RWPE1 (cell line): ENCODE data around the gene KAT8.

Source experiments
- CTCF ChIA-PET: fragments of 350-600 bp; sonication (Branson Sonifier 250); formaldehyde crosslinking; extraction: SDS; loops from one replicate; lab custom pipeline; 2021; lab: Yijun Ruan, JAX
- POLR2A ChIA-PET: fragments of 400-600 bp; formaldehyde crosslinking; extraction: SDS; loops from one replicate; lab custom pipeline; 2020; ENCODE audit warnings: antibody characterized with exemption; ENCODE audit not compliant: low non-redundant PET; lab: Yijun Ruan, JAX
- DNase-seq: peaks from one replicate; pipeline ENCODE4 v3.0.0; 2012; ENCODE audit warnings: low spot score
- H3K27ac ChIP-seq: fragments of 450-650 bp; 2 replicates; pipeline ENCODE4 v1.5.1; 2017
- CTCF ChIP-seq: fragments of 450-650 bp; conservative IDR thresholded peaks from 2 replicates; pipeline ENCODE4 v1.5.1; 2017; ENCODE audit warnings: low read depth, mild to moderate bottlenecking

The KAT8 gene

GRCh38 chr16:31129568-31130335 is 12.3 kb downstream of the KAT8 start:
- no peak for TF ChIP-seq CTCF
- POLR2A ChIA-PET = interaction anchor here (1.5 to 2.2 kb wide), 2 partner anchors 12 kb away, joined by 5 to 15 read pairs; partner anchors contain the start of gene KAT8
- peak overlapping the region; percentile 98 for H3K27ac ChIP-seq
- CTCF ChIA-PET = no interaction called here
- no peak for DNase-seq

- H3K27ac ChIP-seq = peak overlapping the region; percentile 98
- POLR2A ChIA-PET = interaction anchor here (0.6 to 2.2 kb wide), 3 partner anchors 12 to 154 kb away, joined by 4 to 15 read pairs (median 8); partner anchors contain the start of gene KAT8
- CTCF ChIA-PET = no interaction called here
Observed at GRCh38 chr16:31130336-31130891, 12.9 kb downstream of the KAT8 start.

GRCh38 chr16:31130899-31131298 is 13.4 kb downstream of the KAT8 start:
- peak; percentile 85 for DNase-seq
- no peak for TF ChIP-seq CTCF
- ChIA-PET CTCF (no interaction called here), POLR2A (interaction anchor here (0.6 to 2.2 kb wide), 4 partner anchors 11 to 155 kb away, joined by 4 to 15 read pairs (median 6); partner anchors contain the start of gene KAT8)
- peak overlapping the region; percentile 98 for H3K27ac ChIP-seq

More at GRCh38 chr16:31130336-31130891, 12.9 kb downstream of the KAT8 start:
- DNase-seq = no peak
- TF ChIP-seq CTCF = no peak

GRCh38 chr16:31131416-31131815 is 14.0 kb downstream of the KAT8 start:
- ChIA-PET POLR2A (interaction anchor here (0.6 to 2.2 kb wide), 3 partner anchors 11 to 14 kb away, joined by 5 to 15 read pairs (median 8); partner anchors contain the start of gene KAT8), CTCF (interaction anchor here (0.9 kb wide), 1 partner anchor 11 kb away, joined by 4 read pairs; no protein-coding TSS in a partner anchor)
- H3K27ac ChIP-seq = peak overlapping the region; percentile 98
- TF ChIP-seq CTCF = no peak
- no peak for DNase-seq

DNA sequence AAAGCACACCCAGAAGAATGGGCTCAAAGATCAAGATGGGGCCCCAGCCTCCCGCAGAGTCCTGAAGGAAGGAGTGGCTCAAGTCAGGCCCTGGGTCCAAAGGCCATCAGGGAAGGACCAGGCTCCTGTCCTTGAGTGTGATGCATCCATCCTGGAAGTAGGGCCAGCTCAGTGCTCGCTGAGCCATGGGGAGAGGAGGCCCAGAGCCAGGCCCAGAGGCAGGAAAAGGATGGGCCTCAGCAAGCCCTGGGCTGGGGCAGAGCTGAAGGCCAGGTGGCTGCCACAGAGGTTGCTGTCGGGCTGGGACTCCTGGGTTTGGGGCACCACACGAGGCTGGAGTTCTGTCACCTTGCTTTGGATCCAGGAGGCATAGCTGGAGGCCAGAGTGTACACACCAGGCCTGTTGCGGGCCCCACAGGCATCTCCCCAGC is 14.4 kb downstream of the KAT8 start:
- CTCF ChIA-PET = interaction anchor here (0.9 kb wide), 1 partner anchor 11 kb away, joined by 4 read pairs; no protein-coding TSS in a partner anchor

More for the DNA sequence above, 14.4 kb downstream of the KAT8 start:
- POLR2A ChIA-PET = interaction anchor here (1.7 to 2.2 kb wide), 2 partner anchors 10 to 14 kb away, joined by 8 to 15 read pairs; partner anchors contain the start of gene KAT8
- TF ChIP-seq CTCF = no peak
- no peak for DNase-seq
- H3K27ac ChIP-seq = peak overlapping the region; percentile 98
